NCI-H748 (cell line): ENCODE data around the gene ZNF333.
"Not testable (repeated sequence)": the region's sequence is repeated elsewhere in the genome, so short reads cannot be mapped to it uniquely, and the experiment has no call there.

Experiments
- DNase-seq: peaks from one replicate; lab custom pipeline; 2025; ENCODE audit not compliant: unreplicated experiment; lab: John Stamatoyannopoulos, UW

Gene ZNF333

DNA sequence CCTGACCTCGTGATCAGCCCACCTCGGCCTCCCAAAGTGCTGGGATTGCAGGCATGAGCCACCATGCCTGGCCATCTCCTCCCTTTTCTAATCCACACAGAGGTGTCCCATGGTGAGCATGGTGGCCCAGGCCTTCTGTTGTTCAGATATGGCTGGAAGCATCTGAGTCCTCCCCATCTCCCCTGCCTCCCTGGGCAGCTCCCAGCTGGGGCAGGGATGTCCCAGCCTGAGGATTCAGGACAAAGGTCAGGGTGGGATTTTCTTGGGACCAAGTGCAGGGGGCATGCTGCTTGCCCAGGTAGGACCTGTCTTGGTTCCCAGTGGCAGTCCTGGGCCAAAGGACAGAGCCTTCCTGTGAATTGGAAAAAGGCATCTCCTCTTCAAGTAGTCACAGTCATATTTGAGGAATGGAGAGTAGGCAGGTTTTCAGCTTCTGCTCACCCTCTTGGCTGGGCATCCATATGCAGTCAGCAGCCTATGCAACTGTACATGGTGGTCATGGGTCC is 77.7 kb downstream of the ZNF333 start:
- DNase-seq: no peak

DNA sequence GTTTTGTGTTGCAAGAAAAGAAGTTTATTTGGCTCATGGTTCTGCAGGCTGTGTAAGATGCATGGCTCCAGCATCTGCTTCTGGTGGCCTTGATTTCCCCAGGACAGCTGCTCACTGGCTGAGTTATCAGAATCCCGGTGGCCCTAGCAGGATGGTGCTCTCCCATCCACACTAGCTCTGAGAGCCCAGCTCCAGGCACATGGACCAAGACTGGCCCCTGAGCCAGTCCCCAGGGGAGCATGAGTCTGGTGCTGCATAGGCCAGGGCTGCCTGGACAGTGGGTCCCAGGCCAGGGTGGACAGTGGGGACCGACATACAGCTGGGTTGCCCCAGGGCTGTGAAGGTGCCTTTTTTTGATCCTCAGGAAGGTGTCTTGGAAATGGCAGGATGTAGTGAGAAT is 78.2 kb downstream of the ZNF333 start:
- DNase-seq: no peak

DNA sequence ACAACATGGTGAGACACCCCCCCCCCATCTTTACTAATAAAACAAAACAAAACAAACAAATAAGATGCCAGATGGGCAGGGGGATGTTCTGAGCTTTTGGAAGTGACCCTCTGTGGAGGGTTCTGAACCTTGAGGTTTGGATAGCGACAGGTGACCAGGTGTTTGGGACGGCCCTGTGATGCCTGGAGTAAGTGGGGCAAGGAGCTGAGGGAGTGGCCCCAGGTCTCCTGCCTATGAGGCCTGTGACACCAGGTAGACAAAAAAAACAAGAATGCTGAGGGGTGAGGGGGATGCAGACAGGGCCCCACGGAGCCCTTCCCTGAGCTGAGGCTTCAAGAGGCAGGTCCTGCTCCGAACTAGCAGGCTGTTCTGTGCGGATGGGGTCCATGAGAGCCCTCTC is 79.4 kb downstream of the ZNF333 start:
- DNase-seq: no peak

- DNase-seq: no peak
These were observed 80.3 kb downstream of the ZNF333 start for GRCh38 chr19:14770136-14770535.

DNA sequence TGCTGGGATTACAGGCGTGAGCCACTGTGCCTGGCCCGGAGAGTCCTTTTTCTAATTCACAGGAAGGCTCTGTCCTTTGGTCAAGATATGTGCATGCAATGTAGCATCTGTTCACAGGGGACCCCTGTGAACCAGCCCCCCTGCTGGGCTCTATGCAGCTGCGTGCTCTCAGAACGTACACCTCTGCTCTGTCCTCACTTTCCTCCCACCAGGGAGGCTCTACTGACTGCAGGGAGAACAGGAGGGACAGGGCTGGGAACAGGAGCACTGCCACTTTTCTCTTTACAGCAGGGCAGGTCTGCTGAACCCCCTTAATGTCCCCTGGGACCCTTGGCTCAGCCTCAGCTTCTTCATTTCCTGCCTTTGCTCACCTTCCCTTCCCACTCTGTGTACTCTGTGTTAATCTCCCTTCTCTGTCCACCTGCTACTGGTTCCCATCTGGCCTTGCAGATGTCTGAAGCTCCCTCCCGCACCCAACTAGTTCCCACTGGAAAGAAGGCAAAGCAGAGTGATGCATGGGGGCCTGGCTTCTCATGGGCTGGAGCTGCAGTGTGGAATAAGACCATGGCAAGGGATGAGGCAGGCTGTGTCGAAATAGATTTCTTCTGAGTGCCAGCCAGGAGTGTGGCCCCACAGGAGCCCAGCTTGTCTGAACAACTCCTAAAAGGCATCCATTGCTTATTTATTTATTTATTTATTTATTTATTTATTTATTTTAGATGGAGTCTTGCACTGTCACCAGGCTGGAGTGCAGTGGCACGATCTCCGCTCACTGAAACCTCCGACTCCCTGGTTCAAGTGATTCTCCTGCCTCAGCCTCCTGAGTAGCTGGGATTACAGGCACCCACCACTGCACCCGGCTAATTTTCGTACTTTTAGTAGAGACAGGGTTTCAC is 81.3 kb downstream of the ZNF333 start:
- DNase-seq: no peak

GRCh38 chr19:14772467-14772866 is 82.6 kb downstream of the ZNF333 start:
- no peak for DNase-seq

- no peak for DNase-seq
These were observed 83.1 kb downstream of the ZNF333 start for GRCh38 chr19:14772995-14773394.

DNA sequence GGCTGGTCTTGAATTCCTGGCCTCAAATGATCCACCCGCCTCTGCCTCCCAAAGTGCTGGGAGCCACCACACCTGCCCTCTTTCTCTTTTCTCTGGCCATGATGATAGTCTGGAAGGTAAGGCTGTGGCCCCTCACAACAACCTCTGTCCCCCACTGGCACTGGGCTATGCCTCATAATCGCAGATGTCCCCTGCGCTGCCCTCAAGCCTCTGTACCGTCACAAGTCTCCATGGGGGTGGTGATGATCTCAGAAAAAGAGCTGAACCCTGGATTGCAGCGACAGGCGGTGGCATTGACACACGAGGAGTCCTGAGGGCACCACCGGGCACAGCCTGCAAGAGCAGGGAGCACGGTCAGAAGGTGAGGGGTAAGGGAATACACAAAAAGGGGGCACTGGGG is 83.9 kb downstream of the ZNF333 start:
- not testable (repeated sequence) for DNase-seq

GRCh38 chr19:14774373-14774772 is 84.5 kb downstream of the ZNF333 start:
- DNase-seq: no peak

DNA sequence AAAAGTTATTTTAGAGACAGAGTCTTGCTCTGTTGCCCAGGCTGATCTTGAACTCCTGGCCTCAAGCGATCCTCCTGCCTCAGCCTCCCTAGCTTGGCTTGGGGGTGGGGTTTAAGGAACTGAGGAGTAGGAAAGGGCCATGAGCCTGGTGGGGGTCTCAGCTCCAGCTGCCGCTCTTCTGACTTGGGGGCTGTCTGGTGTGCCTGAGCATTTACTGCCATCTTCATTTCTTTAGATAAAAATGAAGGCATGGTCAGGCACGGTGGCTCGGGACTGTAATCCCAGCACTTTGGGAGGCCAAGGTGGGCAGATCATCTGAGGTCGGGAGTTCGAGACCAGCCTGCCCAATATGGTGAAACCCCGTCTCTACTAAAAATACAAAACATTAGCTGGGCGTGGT is 85.5 kb downstream of the ZNF333 start:
- DNase-seq: not testable (repeated sequence)

GRCh38 chr19:14775869-14776586 is 86.2 kb downstream of the ZNF333 start:
- DNase-seq: no peak

- not testable (repeated sequence) for DNase-seq
These were observed 87.8 kb downstream of the ZNF333 start for GRCh38 chr19:14777645-14778044.

DNA sequence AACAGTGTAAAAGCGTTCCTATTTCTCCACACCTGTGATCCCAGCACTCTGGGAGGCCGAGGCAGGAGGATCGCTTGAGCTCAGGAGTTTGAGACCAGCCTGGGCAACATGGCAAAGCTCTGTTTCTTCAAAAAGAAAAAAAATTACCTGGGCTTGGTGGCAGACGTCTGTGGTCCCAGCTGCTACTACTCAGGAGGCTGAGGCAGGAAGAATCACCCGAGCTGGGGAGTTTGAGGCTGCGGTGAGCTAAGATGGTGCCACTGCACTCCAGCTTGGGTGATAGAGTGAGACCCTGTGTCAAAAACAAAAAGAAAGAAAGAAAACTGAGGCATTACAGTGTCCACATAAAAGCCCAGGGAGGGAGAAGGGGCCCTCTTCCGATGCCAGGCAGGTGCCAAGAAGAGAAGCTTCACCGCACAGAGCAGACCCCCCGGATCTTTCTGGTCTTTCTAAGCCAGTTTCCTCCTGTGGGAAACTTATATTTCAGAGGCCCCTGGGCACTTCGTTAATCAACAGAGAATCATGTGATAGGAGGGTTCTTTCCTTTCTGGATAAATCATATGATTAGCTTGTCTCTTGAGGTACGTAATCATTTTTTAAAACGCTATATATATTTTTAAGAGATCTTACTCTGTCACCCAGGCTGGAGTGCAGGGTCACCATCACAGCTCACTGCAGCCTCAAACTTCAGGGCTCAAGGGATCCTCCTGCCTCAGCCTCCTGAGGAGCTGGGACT is 88.4 kb downstream of the ZNF333 start, which contains the start of gene ADGRE2:
Gene ADGRE2, minus strand, starts transcription at position 451 of the 736 bp plus-strand sequence. CDS start 1,804 bp downstream, outside the sequence.
- not testable (repeated sequence) for DNase-seq

DNA sequence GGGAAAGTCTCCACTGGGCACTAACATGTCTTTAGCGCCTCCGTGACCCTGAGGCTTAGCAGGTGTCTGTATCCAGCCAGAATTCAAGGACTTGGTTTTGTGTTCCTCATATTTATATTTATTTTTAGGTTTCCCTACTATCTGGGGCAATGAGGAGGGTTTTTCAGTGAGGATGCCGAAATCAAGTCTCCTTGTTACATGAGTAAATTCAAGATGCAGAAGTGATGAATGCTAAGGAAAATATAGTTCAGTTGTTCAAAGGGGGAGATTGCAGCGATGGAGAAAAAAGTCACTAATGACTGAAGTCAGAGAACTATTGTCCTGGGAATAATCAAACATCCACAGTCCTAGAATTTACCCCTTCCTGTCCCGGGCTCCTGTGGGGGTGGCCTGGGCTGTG is 89.3 kb downstream of the ZNF333 start:
- no peak for DNase-seq

DNA sequence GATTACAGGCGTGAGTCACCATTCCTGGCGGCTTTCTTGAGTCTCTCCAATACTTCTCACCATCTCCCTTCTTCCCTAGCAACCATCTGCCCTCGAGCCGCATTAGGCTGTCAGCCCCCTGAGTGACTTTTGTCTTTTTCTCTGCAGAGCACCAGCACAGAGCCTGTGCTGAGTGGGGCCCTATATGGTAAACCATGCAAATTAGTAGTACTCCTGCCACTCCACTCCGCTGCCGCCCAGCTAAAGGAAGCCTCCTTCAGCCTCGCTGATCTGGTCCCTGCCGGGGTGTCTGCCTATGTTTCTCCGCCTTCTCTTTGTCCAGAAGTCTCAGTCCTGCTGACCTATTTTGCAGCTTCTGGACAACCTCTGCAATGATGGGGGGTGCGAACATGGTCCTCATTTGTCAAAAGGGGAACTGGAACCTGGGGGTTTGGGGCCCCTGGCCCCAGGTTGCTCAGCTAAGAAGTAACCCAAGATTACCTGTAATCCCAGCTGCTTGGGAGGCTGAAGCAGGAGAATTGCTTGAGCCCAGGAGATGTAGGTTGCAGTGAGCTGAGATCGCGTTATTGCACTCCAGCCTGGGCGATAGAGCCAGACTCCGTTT is 90.9 kb downstream of the ZNF333 start:
- not testable (repeated sequence) for DNase-seq

- DNase-seq: not testable (repeated sequence)
These were observed 92.1 kb downstream of the ZNF333 start for GRCh38 chr19:14781713-14782536.

- DNase-seq: no peak
These were observed 93.0 kb downstream of the ZNF333 start for GRCh38 chr19:14782626-14783409.
